Neutrophil (primary cell): ENCODE data around the gene MGAT2.

Source experiments
- H3K27ac ChIP-seq: fragments of 200-600 bp; sonication (generic); 2 replicates; pipeline ENCODE4 v1.5.1; 2016; ENCODE audit warnings: mild to moderate bottlenecking, moderate library complexity
- H3K27me3 ChIP-seq: fragments of 200-600 bp; sonication (generic); 2 replicates; pipeline ENCODE4 v1.6.0; 2016; ENCODE audit warnings: mild to moderate bottlenecking
- H3K36me3 ChIP-seq: fragments of 200-600 bp; sonication (generic); 2 replicates; pipeline ENCODE4 v1.5.1; 2017
- H3K4me1 ChIP-seq, 2 experiments: fragments of 200-600 bp in 1 of 2; sonication (generic) in 1 of 2; 1 replicate in 1 of 2; 2 replicates in 1 of 2; pipeline versions ENCODE4 v1.5.1 to v1.6.1; 2013 to 2016; ENCODE audit warnings: low read depth in 1 of 2, low read length in 1 of 2, mild to moderate bottlenecking in 1 of 2, moderate library complexity in 1 of 2; ENCODE audit not compliant: control insufficient read depth in 1 of 2, insufficient read depth in 1 of 2
- H3K4me3 ChIP-seq, 2 experiments: fragments of 200-600 bp in 1 of 2; sonication (generic) in 1 of 2; 1 replicate in 1 of 2; 2 replicates in 1 of 2; pipeline ENCODE4 v1.5.1; 2013 to 2016; ENCODE audit warnings: low read depth in 1 of 2, low read length in 1 of 2, mild to moderate bottlenecking in 1 of 2, moderate library complexity in 1 of 2
- H3K9me3 ChIP-seq: fragments of 200-600 bp; sonication (generic); 2 replicates; pipeline ENCODE4 v1.5.1; 2016
- CTCF ChIP-seq: fragments of 200-600 bp; sonication (generic); IDR thresholded peaks from 2 replicates; pipeline ENCODE4 v1.5.1; 2016; ENCODE audit warnings: antibody characterized with exemption

MGAT2 gene

GRCh38 chr14:49620182-49621113 lies at the start of gene MGAT2, which contains the start of gene RPL36AL:
TSS of gene MGAT2 (plus strand) at chr14:49620799. CDS start at chr14:49621269, 470 bp downstream.
TSS of gene RPL36AL (minus strand) at chr14:49620626. CDS start at chr14:49619104, 1,522 bp downstream.
- peaks cover 38 to 39% of the 10 kb centered on the region in 2 experiments for H3K4me1 ChIP-seq
- H3K9me3 ChIP-seq, result no peaks in the 10 kb centered on the region
- peak within 1 kb of the TSS; percentile 87 to 89 for H3K4me3 ChIP-seq
- peaks cover 24% of the 10 kb centered on the region for H3K36me3 ChIP-seq
- peak; percentile 75 for TF ChIP-seq CTCF
- H3K27me3 ChIP-seq, result no peaks in the 10 kb centered on the region
- peak within 1 kb of the TSS; percentile 95 for H3K27ac ChIP-seq

DNA sequence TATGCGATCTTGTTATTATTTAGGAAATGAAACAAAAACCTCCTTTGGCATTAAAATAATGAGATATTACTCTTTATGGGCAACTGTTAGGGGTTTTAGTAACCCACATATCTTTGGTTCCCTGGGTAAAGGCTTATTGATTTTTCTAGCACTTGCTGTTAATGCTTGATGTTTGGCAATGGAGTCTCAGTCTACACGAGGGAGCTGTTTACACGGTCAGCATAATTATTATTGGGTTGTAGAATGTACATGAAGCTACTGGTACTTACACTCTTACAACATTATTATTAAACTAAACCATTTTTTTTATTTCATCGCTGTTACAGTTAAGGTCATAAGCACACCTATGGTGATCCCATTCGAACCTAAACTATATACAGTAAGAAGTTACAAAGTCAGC lies 46.6 kb upstream of the MGAT2 start:
- Histone ChIP-seq H3K4me1 (no peaks in the 10 kb centered on the region), H3K9me3 (no peaks in the 10 kb centered on the region), H3K4me3 (no peak overlapping the region), H3K36me3 (peaks cover 9% of the 10 kb centered on the region), H3K27ac (no peak overlapping the region), H3K27me3 (no peaks in the 10 kb centered on the region)
- TF ChIP-seq CTCF, result no peak

GRCh38 chr14:49578141-49578540 lies 42.5 kb upstream of the MGAT2 start:
- Histone ChIP-seq H3K4me1 (no peaks in the 10 kb centered on the region), H3K4me3 (no peak overlapping the region), H3K27me3 (no peaks in the 10 kb centered on the region), H3K27ac (no peak overlapping the region), H3K9me3 (no peaks in the 10 kb centered on the region), H3K36me3 (peaks cover 18% of the 10 kb centered on the region)
- no peak for TF ChIP-seq CTCF

- Histone ChIP-seq H3K27ac (no peak overlapping the region), H3K27me3 (no peaks in the 10 kb centered on the region), H3K36me3 (peaks cover 26% of the 10 kb centered on the region), H3K4me1 (peaks cover 1 to 3% of the 10 kb centered on the region in 2 experiments), H3K4me3 (no peak overlapping the region), H3K9me3 (no peaks in the 10 kb centered on the region)
- no peak for TF ChIP-seq CTCF
These were observed 40.8 kb upstream of the MGAT2 start for GRCh38 chr14:49579841-49580240.

- no peak overlapping the region for H3K27ac ChIP-seq
- no peaks in the 10 kb centered on the region for H3K9me3 ChIP-seq
- no peaks in the 10 kb centered on the region for H3K27me3 ChIP-seq
- H3K4me1 ChIP-seq, result peaks cover 11 to 13% of the 10 kb centered on the region in 2 experiments
- peaks cover 22% of the 10 kb centered on the region for H3K36me3 ChIP-seq
- no peak overlapping the region for H3K4me3 ChIP-seq
- no peak for TF ChIP-seq CTCF
These were observed 39.1 kb upstream of the MGAT2 start for GRCh38 chr14:49581209-49582112.
